ENCODE results near the gene TTC39A.

Gene TTC39A

DNA sequence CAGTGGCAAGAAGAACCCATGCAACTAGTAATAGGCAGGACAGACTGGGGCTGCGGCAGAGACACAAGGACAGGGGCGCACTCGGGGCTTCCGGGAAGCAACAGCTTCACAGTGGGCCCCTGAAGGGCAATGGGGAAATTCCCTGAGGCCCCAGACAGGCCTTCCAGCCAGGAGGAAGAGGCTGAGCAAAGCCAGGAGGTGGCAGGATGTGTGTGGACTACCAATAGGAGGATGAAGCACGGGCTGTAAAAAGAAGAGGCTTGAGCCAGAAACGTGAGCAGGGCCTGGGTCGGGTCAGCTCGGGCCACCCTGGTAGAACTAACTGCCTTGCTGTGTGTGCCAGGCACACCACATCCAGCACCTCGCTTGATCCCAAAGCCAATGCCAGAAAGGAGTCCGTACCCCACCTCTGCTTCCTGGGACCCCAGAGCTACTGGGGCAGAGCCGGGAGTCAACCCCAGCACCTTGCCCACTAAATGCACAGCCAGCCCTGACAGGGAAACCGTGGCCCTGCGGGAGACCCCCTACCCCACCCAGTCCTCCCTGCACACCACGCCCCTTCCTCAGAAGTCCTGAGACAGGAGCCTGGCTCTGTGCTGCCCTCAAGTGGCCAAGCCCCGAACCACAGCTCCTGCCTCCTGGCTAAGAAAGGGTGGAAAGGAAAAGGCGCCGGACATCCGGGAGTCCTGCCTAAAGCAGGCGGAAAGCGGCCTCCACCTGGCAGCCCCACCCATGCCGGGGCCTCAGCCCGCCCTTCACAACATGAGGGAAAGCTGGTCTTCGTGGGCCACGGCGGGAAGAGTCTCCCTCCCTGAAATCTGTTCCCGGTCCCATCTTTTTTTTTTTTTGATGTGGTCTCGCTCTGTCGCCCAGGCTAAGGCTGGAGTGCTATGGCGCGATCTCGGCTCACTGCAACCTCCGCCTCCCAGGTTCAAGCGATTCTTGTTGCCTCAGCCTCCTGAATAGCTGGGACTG lies 33.7 kb downstream of the TTC39A start:
- DNase-seq = peak; percentile 81

DNA sequence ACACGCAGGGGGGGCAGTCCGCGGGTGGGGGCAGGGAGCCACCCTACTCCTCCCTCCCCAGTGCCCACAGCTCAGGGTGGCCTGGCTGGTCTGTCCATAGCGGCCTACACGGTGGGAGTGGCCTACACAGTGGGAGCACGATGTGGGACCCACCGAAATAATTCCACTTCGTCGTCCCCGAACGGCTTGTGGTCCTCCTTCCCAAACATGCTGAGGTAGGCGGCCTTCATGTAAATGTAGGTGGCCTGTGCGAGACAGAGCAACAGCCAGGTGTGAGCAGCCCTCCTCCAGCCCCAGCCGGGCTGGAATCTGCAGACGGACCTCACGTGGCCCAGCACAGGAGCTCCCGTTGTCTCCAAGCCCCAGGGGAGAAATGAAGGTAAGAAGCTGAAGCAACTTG lies 34.4 kb downstream of the TTC39A start:
- no peak for DNase-seq

DNA sequence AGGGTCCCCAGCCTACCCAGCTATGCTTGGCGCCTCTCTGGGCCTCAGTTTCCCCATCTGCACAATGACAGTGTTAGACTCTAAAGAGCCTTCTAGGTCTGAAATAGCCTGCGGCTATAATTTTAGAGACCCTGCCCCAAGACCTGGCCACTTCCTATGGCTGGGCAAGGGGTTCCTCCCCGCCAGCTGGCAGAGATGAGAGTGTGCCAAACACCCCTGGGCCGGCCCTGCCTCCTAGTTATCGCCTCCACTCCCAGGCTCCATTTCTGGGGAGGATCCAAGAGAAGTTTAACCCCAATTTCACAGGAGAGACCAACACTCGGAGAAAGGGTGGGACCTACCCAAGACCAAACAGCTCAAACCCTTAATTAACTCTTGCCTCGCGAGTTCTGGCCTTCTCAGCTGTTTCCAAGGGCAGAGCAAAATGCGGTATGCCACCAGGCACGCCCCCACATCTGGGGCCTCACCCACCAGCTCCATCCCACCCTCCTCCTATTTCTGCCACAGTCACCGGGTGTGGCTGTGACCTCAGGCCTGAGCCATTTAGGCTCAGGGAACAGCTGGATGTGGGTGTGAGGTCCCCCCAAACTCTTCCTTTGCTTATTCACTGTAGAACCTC lies 35.7 kb downstream of the TTC39A start:
- DNase-seq = no peak

DNA sequence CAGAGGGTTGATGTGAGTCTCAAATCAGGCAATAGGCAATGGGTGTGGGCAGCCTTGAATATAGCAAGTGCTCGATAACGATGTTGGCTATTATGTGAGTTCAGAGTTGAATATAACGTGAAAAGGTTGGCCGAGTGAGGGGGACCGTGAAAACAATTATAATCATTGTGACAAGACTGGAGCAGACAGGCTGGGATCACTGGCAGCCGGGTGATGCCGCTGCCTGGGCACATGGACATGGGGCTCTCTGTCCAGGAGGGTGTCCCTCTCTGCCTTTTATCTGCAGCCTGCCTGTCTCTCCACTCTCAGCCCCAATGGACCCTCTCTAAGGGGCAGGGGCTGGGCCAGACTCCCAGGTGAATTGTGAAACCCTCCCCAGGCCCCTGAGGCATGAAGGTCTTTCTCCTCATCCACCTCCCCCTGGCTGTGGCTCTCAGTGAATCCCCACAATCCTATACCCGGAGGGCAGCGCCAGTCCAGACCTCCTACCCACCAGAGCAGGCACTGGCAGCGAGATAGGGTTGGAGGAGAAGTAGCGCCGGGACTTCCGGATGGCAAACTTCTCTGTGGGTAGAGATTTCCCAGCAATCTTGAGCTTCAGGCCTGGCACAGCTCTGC lies 36.4 kb downstream of the TTC39A start:
- no peak for DNase-seq

DNA sequence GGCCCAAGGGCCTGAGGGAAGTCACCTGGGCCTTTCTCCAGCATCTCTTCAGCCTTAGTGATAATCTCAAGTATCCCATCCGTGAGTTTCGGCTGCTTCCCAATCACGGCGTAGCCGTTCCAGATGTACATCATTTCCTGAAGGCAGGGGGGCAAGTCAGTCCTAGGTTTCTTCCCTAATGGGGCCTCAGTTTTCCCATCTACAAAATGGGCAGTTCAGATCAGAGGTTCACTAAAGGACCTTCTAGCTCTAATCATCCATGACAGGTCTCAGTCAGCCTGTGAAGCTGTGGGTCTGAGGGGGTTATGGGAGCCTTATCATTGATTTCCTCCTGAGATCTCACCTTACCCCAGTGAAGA lies 39.9 kb downstream of the TTC39A start:
- no peak for DNase-seq

DNA sequence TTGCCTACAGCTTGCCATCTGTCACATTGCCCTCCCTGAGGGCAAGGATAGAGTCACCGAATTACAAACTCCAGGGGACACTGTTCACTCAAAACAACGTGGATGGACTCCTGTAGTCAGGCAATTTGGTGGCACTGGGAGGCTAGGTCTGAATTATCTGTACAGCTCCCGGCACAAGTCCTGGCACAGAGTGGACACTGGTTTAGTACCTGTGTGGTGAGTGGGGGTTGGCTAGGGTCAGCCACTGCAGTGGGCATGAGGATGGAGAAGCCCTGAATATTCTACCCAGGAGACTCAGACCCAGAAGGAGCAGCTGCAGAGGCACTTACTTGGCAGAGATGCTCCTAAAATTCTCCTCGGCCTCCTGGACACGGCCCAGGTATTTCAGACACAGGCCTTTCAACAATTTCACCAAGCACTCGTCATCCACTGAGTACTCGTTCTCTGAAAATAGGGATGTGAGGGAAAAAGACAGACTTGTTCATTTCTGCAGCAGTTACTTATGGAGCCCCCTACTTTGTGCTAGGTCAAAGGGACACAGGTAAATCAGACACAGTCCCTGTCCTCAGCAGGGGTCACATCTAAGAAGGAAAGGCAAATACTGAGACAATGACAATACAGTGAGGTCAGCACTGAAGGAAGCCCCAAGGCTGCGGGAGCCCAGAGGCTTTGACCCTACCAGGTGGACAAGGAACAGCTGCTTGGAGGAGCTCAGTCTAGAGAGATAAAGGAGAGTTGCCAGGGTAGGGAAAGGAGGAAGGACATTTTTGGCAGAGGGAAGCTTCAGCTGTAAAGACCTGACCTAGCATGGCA lies 40.5 kb downstream of the TTC39A start:
- DNase-seq = no peak

DNA sequence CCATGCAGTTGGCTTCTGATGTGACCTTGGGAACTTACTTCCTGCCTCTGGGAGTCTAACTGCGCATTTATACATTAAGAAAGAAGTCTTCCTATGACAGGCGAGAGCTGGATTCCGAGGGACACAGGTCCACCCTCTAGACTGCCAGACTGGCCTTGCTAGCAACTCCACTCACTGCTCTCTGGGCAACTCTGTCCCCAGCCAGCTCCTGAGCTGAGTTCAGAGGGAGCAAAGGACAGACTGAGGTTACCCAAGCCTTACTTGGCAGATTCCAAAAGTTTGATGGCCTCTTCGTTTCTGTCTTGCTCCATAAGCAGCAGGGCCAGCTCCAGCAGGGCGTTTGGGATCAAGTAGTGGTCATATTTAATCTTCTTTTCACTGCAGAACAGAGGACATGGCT lies 41.8 kb downstream of the TTC39A start:
- no peak for DNase-seq

DNA sequence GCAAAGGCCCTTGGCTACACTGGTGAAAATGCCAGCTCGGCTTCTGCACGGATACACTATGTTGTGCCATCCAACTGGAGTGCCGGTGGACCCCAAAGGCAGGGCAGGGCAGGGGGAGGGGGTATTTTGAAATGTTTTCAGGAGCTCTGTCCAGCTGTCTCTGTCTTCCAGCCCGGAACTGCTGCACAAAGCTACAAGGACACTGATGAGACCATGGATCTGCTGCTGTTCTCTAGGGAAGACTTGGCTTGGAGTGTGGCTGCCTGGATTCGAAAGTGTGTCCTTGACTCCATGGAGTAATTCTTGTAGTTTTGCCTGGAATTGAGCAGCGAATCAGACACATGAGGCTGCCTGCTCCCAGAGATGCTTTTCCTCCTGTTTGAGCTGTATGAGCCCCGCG lies 42.4 kb downstream of the TTC39A start:
- DNase-seq = no peak

DNA sequence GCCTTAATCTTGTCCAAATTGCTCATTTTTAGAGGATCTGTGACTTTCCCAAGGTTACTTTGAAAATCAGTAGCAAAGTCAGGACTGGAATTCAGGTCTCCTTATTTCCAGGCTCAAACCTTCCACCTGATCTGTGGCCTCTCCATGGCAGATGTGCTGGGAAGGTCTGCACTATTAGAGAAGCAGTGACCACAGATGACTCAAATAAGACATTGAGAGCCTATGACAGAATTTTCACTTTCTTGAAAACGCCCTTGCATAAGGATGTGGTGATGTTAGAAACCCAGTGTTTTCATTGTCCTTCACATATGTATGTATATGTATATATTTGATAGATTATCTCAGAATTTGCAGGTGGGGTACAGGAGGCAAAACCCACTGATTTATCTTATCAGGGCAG lies 45.3 kb downstream of the TTC39A start:
- DNase-seq = no peak

DNA sequence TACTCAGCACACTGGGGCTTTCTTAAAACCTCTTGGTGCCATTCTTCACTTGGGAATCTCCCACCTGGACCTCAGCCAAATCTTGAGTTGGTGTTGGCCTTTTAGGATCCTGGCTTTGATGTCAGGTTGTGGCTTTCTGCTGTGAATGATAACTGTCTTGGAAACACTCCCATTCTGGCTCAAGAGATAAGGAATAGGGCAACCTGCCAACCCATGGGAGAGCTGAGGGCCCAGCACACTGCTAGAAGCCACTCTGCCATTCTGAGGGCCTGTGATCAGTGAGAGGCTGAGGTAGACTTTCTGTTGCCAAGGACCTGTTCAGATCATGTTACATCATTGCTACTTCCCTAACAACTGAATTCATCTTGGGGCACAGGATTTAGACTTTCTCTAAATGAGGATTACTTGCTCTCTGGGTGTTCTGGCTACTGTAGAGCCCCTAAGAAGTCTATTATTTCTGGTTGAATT lies 45.8 kb downstream of the TTC39A start:
- peak; percentile 91 for DNase-seq

DNA sequence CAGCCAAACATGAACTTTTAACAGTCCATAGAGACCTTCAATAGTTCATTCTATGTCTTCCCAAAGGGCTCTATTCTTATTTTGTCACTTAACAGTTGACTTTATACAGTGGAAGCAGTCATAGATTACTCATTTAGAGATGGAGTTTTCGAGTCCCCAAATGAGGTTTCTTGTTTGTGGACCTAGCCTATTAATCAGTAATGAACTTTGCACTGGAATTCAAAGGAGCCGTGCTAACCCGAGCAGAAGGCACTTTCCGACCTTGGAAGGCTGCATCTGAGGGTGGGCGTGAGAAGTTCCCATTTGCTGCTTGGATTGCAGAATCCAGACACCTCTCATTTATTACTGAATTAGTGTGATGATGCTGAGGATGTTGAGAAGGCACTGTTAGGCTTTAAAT lies 46.4 kb downstream of the TTC39A start:
- no peak for DNase-seq

DNA sequence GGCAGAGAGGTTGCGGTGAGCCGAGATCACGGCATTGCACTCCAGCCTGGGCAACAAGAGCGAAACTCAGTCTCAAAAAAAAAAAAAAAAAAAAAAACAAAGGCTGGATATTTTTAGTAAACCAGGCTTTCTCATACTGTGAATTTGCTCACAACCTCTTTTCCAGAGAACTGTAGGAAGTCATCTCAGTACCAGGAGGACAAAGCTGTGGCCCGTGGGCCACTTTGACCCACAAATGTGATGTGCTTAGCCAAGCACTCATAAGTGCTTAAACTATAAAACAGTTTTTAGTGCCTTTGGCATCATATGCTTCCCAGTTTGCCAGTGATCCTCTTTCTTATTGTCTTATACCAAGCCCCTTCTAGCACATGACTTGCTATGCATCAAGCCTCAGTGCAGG lies 47.8 kb downstream of the TTC39A start:
- DNase-seq = no peak

DNA sequence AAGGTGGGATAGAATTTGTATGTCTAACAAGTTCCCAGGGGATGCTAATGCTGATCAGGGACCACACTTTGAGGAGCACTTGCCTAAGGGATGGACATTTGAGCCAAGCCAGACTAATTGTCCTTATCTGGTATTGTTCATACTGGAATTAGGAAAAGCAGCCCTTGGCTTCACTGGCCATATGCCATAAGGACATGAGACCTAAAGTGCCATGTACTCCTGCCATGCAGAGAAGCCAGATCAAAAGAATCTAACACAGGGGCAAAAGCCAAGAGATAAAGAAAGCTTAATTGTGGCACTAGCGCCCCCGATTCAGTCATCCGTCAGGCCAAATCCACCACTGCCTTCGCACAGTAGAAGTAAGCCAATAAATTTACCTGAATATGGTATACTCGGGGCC lies 48.6 kb downstream of the TTC39A start:
- no peak for DNase-seq

DNA sequence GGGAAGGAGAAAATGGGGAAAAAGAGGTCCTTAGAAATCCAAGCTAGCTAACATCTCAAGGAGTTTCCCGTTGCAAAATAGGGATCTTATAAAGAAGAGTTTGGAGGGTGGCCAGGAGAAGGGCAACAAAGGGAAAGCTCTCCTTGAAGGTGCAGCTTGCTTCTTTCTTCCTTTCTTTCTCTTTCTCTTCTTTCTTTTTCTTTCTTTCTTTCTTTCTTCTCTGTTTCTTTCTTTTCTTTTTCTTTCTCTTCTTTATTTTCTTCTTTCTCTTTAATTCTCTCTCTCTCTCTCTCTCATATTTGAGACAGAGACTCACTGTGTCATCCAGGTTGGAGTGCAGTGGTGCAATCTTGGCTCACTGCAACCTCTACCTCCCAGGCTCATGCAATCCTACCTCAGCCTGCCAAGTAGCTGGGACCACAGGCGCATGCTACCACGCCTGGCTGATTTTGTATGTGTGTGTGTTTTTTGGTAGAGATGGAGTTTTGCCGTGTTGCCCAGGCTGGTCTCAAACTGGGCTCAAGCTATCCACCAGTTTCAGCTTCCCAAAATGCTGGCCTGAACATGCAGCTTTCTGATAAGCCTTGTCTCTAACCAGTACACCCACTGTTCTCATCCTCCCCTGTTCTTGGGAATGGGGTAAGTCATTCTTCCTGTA lies 49.9 kb downstream of the TTC39A start:
- DNase-seq = no peak

DNA sequence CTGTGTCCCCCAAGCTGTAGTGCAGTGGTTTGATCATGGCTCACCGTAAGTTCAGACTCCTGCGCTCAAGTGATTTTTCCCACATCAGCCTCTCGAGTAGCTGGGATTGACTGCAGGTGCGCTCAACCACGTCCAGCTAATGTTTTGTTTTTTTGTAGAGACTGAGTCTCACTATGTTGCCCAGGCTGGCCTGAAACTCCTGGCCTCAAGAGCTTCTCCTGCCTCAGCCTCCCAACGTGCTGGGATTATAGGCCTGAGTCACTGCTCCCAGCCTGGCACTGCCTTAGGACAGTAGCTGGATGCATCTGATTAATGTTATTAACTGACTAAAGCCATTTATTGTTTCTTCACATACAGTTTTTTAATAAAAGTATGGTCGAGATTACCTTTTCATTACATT lies 54.1 kb downstream of the TTC39A start:
- DNase-seq = no peak

DNA sequence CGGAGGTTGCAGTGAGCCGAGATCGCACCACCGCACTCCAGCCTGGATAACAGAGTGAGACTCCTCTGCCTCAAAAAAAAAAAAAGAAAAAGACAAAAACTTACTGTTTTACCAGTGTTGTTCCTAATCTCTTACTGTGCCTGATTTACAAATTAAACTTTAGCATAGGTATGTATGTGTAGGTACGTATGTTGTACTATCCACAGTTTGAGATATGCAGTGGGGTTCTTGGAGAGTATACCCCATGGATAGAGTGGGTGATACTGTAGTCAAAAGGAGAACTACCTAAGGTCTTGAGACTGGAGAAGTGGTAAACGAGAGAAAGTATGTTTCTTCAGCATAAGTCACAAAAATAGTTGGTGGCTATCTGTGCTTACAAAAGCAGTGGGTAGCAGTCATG lies 55.7 kb downstream of the TTC39A start:
- DNase-seq = no peak

DNA sequence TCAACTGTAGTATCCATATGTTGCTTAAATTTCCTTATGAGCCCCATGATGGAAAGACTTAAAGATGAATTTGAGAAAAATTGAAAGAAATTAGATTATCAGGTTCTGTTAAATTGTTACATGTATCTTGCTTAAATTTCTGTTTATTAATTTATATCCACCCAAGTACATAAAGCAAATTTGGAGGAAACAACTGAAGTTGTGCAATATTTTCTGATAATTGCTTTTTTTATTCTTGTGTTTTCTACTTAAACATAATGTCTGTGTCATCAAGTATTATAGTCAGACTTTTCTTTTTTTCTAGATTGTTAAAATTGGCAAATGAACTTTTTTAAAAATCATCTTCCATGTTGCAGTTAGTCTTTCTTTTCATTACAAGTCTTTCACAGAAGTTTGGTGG lies 57.4 kb downstream of the TTC39A start:
- no peak for DNase-seq

DNA sequence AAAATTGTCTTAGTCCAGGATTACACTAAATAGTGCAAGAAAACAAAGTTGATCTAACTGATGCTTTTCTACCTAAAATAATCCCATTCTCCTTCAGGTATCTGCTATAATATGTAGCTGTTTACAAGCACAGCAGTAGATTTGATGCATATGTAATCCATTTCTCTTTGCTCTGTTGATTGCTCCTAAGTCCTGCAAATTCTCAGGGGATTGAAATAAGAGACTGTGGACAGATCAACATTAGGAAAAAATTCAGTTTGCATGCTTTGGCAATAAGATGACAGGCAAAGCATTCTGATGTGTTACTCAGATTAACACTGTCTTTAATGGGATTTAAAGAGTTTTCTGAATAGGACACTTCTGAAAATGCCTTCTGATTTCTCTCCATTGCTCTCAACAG lies 59.6 kb downstream of the TTC39A start:
- DNase-seq = no peak

DNA sequence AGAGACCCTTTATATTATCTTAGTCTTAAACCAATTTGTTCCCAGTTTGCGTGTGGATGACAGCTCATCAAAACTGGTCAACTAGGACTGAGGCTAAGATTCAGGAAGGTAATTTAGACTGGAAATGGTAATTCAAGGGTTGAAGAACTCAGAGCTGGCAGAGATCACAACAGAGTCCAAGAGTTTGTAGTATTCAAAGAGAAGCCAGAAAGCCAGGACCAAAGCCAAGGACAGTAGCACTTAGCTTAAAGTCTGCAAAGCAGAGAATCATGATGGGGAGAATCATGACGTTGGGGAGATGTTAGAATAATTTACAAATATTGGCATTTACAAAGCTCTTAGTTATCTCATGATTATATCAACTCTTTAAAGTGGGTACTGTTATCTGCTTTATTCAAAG lies 61.7 kb downstream of the TTC39A start:
- no peak for DNase-seq

DNA sequence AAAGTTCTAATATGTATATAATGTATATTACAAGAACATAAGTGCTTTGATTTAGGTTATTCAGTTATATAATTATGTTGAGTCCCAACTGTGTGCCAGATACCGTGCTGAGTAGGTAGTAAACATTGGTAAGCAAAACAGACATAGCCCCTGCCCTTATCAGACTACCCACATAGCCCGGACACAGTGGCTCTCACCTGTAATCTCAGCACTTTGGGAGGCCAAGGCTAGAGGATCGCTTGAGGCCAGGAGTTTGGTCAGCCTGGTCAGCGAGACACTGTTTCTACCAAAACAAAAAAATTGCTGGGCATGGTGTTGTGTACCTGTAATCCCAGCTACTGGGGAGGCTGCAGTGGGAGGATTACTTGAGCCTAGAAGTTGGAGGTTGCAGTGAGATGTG lies 63.6 kb downstream of the TTC39A start:
- DNase-seq = no peak

DNA sequence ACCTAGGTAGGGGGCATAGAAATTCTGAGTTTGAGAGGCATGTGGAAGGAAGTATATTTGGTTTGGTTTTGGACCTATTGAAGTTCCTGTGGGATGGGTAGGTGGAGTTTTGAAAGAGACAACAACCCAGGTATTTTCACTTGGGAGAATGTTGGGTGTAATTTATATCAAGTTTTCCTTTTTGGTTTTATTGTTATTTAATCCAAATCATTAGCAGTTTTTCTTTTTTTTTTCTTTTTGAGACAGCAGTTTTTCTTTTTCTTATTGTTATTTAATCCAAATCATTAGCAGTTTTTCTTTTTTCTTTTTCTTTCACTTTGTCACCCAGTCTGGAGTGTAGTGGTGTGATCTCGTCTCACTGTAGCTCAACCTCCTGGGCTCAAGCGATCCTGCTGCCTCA lies 64.2 kb downstream of the TTC39A start:
- no peak for DNase-seq

DNA sequence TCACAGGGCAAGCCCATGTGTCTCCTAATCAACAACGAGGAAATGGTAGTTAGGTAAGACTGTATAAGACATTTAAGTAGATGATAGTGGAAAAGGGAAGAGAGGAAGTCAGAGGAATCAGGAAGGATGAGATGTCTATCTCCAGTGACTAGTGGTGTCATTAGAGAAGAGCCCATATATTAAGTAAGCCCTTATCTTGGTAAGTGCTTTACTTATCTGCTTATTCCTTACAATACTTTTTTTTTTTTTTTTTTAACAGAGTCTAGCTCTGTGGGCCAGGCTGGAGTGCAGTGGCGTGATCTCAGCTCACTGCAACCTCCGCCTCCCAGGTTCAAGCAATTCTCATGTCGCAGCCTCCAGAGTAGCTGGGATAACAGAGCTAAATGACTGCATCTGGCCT lies 64.7 kb downstream of the TTC39A start:
- DNase-seq = no peak

DNA sequence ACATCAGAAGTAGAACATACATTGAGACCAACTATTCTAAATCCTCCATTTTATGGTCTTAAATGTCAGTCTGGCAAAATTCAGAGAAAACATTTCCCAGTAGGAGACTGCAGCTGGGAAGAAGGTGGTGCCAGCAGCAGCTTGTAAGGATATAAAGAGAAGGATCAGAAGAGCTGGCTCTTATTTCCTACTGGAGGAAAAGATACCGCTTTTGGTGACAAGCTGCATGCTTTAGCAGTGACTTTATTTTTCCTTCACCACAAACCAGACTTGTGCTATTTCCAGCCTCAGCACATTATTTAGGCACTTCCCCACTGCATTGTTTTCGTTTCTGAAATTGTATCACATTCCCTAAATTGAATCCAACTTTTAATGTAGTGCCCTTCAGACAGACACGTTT lies 65.9 kb downstream of the TTC39A start:
- DNase-seq = no peak

Measured in NCI-H2107 (cell line).